Brain microvascular endothelial cell (primary cell): ENCODE data around the gene DPYD.

ENCODE experiments used
- DNase-seq: peaks from one replicate; pipeline ENCODE4 v3.0.0-alpha.2; 2020
- H3K27ac ChIP-seq: fragments of 250-450 bp; sonication (Bioruptor Pico); 2 replicates; pipeline ENCODE4 v1.5.1; 2020; ENCODE audit warnings: mild to moderate bottlenecking, moderate library complexity
- H3K27me3 ChIP-seq: fragments of 250-450 bp; sonication (Bioruptor Pico); replicated peaks from 2 replicates; pipeline ENCODE4 v1.5.1; 2020; ENCODE audit warnings: mild to moderate bottlenecking
- H3K36me3 ChIP-seq: fragments of 250-450 bp; sonication (Bioruptor Pico); replicated peaks from 2 replicates; pipeline ENCODE4 v1.5.1; 2020; ENCODE audit warnings: mild to moderate bottlenecking
- H3K4me3 ChIP-seq: 2 replicates; pipeline ENCODE4 v1.5.1; 2011; ENCODE audit warnings: low read depth, mild to moderate bottlenecking, control low read depth, low read length, moderate library complexity
- in situ Hi-C: cut with HindIII; loops from 2 replicates; pipeline ENCODE4 v1.10.0; 2017; ENCODE audit warnings: low sequenced_read_pairs, low pct_ligation_motif_present
- TF ChIP-seq, protein P1 (sequence below): IDR thresholded peaks from 2 replicates; pipeline ENCODE4 v1.5.1; 2011; ENCODE audit warnings: low read depth, mild to moderate bottlenecking, moderate library complexity, low read length, control low read depth, inconsistent platforms; ENCODE audit errors: missing control alignments

The DPYD gene

DNA sequence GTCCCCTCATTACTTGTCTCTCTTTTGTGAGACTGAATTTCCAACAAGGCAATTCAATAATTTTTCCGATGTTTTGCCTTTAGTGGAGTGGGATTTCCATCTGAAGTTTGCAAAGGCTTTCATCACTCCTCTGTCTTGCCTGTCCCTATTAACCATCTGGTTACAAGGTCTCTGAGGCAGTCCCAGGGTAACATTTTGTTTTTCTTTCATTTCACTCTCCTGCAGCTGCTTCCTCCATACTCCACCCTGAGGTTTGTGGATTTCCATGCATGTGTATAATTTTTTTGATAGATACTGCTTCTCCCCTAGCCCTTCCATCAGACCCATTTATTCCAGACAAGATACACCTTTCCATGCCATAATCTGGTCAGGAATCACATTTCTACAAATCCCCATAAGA, 832.4 kb downstream of the DPYD start:
- in situ Hi-C loops, result no loop called here
- Histone ChIP-seq H3K36me3 (no peaks in the 10 kb centered on the region), H3K4me3 (no peak overlapping the region), H3K27me3 (no peaks in the 10 kb centered on the region), H3K27ac (no peak overlapping the region)
- TF ChIP-seq, protein P1, sequence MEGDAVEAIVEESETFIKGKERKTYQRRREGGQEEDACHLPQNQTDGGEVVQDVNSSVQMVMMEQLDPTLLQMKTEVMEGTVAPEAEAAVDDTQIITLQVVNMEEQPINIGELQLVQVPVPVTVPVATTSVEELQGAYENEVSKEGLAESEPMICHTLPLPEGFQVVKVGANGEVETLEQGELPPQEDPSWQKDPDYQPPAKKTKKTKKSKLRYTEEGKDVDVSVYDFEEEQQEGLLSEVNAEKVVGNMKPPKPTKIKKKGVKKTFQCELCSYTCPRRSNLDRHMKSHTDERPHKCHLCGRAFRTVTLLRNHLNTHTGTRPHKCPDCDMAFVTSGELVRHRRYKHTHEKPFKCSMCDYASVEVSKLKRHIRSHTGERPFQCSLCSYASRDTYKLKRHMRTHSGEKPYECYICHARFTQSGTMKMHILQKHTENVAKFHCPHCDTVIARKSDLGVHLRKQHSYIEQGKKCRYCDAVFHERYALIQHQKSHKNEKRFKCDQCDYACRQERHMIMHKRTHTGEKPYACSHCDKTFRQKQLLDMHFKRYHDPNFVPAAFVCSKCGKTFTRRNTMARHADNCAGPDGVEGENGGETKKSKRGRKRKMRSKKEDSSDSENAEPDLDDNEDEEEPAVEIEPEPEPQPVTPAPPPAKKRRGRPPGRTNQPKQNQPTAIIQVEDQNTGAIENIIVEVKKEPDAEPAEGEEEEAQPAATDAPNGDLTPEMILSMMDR, result no peak
- no peak for DNase-seq

DNA sequence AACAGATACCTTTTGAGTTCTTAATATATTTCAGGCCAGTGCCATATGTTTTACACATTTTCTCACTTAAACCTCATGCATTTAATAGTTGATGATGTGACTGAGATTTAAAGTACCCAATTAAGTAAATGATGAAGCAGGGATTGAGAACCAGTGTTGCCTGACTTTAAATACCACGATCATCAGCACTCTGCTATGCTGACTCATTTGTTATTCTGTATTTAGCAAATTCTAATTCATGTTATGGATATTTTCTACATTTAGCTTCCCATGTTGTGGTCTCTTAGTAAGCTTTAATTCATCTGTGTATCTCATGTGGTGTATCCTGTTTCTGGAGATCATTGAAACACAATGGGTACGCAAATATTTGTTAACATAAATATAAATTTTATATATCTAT, 836.3 kb downstream of the DPYD start:
- no peak overlapping the region for H3K4me3 ChIP-seq
- no peak overlapping the region for H3K27ac ChIP-seq
- H3K27me3 ChIP-seq, result no peaks in the 10 kb centered on the region
- TF ChIP-seq, protein P1, result no peak
- no peak for DNase-seq
- no peaks in the 10 kb centered on the region for H3K36me3 ChIP-seq
- in situ Hi-C loops, result no loop called here

DNA sequence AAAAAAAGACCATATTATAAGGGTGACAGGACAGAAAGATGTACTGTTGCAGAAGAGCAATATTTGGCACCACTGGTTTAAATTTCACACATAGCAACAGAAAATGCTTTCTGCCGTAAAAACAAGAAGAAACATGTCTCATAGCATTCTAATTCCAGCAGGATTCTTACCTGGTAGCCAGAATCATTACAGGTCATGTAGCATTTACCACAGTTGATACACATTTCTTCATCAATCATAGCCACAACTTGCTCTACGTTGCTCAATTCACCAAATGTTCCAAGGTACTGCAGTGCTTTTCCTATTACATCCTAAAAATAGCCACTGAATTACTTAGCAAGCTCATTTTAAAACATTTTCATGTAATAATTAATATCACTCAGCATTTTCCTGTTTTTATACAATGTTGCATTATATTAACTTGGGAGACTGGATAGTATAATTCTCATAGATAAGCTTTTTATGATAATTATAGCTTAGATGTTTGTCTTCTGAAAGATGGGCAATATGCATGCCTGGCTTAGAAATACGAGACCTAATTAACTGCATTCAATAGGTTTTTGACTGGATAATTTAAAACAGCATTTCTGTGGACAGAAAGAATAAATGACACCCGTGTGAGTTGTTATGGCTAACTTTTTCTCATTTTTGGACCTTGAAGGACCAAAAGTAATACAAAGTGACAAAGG, 838.5 kb downstream of the DPYD start:
- no peak for DNase-seq
- H3K27me3 ChIP-seq, result no peaks in the 10 kb centered on the region
- no peak overlapping the region for H3K4me3 ChIP-seq
- H3K36me3 ChIP-seq, result no peaks in the 10 kb centered on the region
- TF ChIP-seq, protein P1, result no peak
- H3K27ac ChIP-seq, result no peak overlapping the region
- in situ Hi-C loops, result no loop called here

DNA sequence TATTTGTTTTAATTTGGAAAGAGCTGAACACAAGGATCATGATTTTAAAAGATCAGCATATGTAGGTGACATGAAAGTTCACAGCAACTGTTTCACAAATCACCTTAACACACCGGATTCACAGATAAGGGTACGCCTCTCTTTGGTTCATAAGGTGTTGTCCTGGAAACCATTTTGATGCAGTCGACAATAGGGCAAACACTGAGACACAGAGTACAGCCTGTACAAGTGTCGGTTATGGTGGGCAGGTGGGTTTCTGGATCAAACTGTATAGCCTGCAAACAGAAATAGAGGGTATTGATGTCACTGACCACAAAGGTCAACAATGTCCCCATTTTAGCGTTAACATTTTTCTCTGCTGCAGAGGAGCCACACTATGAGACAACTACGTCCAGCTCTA, 842.0 kb downstream of the DPYD start:
- in situ Hi-C loops, result no loop called here
- DNase-seq, result no peak
- Histone ChIP-seq H3K36me3 (no peaks in the 10 kb centered on the region), H3K4me3 (no peak overlapping the region), H3K27me3 (no peaks in the 10 kb centered on the region), H3K27ac (no peak overlapping the region)
- TF ChIP-seq, protein P1, result no peak

DNA sequence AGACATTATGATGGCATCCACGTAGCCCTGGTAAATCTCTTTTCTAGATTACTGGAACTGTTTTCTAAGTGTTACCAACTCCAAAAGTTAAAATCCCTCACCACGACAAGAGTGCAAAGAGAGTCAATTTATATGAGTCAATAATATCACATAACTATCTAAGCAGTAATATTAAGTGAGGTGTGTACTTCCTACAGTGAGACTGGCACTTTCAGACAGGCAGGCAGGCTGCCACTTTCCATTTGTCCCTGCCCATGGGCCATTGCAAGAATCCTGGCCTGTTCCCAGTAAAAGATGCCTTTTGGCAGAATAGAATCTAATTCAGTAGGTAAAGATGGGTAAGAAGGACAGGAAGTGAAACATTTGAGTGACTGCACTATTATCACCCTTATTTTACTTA, 843.6 kb downstream of the DPYD start:
- DNase-seq, result no peak
- in situ Hi-C loops, result no loop called here
- Histone ChIP-seq H3K27ac (no peak overlapping the region), H3K27me3 (no peaks in the 10 kb centered on the region), H3K36me3 (no peaks in the 10 kb centered on the region), H3K4me3 (no peak overlapping the region)
- TF ChIP-seq, protein P1, result no peak

DNA sequence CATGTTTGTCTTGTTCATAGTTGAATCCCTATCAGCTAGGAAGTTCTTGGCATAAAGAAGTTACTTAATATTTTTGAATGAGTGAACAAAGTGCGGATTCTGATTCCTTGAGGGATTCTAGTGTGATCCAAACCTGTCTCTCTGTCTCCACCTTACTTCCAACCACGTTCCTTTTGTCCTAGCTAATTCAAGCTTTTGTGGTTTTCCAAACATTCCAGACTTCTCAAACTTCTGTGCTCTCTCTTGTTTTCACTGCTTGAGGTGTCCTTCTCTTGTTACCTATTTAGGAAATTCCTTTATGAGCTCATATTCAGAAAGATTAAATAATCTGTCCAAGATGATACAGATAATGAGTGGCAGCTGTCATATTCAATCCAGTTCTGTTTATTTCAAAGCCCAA, 846.1 kb downstream of the DPYD start:
- no peak overlapping the region for H3K27ac ChIP-seq
- TF ChIP-seq, protein P1, result no peak
- in situ Hi-C loops, result no loop called here
- no peak for DNase-seq
- no peaks in the 10 kb centered on the region for H3K36me3 ChIP-seq
- no peaks in the 10 kb centered on the region for H3K27me3 ChIP-seq
- no peak overlapping the region for H3K4me3 ChIP-seq
